Loucy (cell line): ENCODE measurements around the gene CHIA.

Source experiments
- CTCF ChIP-seq: fragments of 200-600 bp; sonication (generic); conservative IDR thresholded peaks from 2 replicates; pipeline ENCODE4 v1.5.1; 2014; ENCODE audit warnings: mild to moderate bottlenecking, antibody characterized with exemption, low read length
- EZH2phosphoT487 ChIP-seq: fragments of 200-600 bp; IDR thresholded peaks from 2 replicates; pipeline ENCODE4 v1.6.1; 2018; ENCODE audit warnings: antibody characterized with exemption, mild to moderate bottlenecking, moderate library complexity, borderline replicate concordance

GRCh38 chr1:111249960-111250359 lies 40.7 kb upstream of the CHIA start:
- no peak for TF ChIP-seq EZH2phosphoT487
- TF ChIP-seq CTCF, result no peak
